Measurements from ENCODE around the gene GCH1.

Gene GCH1

DNA sequence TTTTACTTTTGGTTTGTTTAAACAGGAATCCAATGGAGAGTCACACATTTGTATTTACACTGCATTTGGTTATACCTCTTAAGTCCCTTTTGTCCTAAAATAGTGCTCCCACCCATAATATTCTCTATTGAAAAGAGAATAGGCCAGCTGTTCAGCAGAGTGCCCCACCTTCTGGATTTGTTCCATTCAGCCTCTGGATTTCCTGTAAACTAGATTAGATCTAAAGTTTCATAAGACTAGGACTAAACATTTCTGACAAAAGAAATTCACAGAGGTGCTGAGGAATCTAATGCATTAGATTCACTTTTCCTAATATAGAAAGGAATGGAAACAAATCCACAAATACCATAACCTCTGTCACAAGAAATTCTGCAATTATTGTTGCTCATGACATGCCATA lies 38.1 kb downstream of the GCH1 start:
- no peak for DNase-seq

DNA sequence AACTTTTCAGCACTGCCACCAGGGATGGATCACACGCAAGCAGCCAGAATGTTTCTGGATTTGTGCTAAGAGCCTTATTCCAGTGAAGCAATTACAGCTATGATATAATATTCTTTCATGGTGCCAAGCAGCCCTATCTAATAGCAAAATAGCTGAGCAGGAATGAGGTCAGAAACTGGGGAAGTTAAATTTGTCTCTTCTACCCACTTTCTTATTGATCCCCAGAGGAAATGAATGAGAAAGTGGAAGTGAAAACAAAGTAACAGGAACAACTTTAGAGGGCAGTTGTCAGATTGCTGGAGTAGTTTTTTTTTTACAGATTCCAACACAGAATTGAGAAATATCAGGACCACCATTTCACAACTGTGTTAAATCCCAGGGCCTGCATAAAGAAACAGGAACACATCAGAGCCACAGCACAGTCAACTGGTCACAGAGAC lies 44.8 kb downstream of the GCH1 start:
- no peak for DNase-seq

DNA sequence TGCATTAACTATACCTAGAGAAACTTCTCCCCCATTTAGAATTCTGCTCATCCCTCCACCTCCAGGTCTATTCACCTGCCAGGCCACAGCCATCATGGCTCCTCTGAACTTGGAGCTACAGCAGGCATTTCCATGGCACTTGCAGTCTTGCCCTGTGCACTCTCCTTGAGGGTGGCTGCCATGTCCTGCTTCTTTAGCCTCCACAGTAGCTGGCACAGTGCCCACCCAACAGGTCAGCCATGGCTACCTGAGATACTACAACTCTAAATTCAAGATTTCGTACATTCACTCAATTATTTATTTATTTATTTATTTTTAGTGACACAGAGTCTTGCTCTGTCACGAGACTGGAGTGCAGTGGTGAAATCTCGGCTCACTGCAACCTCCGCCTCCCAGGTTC lies 46.5 kb downstream of the GCH1 start:
- no peak for DNase-seq

DNA sequence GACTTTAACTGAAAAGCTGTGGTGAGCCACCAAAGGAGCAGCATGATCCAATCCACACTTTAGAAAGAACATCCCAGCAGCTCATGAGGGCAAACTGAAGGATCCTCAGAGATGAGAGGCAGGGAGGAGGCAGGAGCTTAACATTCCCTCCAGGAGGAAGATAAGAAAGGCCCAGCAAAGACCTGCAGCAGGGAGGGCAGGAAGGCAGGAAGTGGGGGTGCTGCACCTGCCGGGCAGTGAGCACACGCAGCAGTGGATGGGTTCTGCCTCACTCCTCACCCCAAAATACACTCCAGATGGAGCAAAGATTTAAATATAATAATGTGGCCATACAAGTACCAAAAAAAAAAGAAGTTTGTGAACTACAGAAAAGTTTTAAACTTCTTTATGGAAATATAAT lies 48.4 kb downstream of the GCH1 start:
- DNase-seq = peak; percentile 18

DNA sequence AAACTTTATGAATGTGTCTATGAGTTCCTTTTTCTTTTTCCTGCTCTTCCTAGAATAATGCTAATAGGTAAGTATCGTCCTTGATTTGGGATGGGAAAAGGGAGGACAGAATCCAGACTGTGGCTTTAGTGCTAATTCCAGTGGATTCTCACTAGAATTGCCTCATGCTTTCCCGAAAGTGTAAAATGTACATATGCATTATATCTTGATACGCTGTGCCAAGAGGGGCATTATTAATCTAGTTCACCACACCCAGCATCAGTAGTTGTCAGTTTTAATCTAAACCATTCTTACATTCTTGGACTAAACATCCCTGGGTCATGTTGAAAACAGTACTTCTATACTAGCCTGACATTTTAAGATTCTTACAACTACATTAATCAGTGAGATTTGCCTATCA lies 49.3 kb downstream of the GCH1 start:
- no peak for DNase-seq

DNA sequence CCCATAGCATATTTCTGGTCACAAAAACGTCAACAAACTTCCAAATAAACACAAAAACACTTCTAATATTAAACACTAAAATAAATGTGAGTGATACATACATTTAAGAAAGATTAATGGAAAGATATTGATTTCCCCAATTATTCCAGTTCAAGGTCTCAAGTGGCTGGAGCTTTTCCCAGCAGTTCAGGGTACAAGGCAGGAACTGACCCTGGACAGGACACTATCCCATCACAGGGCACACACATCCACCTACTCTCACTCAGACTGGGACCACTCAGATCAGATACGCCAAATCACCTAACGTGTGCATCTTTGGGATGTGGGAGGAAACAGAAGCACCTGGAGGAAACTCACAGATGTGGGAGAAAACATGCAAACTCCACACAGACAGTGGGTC lies 50.4 kb downstream of the GCH1 start:
- no peak for DNase-seq

DNA sequence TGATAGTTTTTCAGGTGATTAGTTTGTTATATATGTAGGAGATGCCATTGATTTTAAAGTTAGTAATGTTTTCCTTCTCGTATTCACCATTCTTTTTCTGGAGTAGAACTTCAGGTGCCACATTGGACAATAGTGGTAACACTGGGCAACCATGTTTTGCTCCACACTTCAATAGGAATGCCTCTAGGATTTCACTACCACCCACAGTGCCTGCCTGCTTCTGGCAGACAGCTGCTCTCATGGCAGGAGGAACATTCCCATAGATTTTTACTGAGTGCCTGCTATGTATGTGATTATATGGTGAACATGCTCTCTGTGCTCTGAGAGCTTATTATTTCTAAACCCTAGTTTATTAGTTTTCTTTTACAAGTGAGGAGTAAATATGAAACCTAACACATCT lies 53.7 kb downstream of the GCH1 start:
- DNase-seq = no peak

DNA sequence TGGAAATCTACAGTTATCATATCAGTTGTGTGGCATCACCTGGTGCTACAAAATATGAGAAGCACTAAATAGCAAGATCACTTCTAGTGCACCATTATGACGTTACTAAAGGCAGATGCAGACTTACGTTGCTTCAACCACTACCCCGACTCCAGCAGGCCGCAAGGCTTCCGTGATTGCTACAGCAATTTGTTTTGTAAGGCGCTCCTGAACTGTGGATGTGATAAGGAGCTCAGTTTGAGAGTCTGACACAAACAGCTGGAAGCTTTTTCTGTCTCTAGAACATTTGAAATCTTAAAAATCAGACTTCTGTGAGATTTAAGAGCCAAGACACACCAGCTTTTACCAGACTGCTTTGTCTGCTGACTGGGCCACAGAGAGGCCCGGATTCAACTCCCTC lies 57.0 kb downstream of the GCH1 start:
- no peak for DNase-seq

DNA sequence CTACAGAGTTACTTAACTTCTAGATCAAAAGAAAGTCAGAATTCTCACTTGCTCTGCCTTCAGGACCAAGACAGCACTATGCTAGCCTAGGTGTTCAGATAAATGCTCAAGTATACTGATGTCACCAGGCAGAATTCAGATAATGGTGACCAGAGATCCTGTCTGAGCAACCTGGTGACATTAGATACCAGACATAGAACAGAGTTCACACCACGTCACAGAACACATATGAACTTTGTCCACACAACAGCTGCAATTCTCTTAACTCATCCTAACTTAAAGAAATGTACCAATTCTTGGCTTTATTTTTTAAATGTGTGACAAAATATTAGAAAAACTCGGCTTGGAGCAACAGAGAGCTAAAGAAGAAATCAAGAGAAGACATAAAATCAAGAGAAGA lies 58.1 kb downstream of the GCH1 start:
- DNase-seq = no peak

DNA sequence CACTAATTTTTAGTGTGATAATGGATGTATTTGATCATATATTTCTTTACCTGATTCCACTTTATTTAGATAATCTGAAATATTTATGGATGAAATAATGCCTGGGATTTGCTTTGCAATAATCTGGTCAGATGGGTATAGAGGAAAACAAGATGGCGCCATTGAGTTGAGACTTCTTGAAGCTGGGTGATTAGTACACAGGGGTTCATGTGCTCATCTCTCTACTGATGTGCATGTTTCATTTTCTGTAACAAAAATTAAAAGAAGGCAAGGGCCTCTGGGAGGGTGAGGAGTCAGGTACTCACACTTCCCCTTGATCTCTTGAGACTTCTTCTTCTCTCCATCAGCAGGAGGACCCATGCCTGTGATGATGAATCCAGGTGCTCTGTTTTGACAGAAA lies 61.8 kb downstream of the GCH1 start:
- no peak for DNase-seq

DNA sequence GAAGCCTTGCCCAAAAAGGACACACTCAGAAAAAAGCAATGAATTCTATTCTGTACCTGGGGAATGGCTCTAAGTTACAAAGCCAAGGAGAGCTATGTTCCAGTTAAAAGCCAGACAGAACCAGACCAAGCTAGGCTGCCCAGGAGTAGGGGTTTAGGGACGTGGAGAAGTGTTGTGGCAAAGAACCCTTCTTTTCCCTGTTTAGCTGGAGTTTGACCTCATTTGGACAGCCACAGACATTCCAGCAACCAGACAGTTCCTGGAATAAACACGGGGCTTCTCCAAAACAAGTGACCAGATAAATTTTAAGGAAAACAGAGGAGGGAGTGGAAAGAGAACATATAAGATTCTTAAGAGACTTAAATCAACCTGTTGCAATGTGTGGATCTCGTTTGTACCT lies 62.3 kb downstream of the GCH1 start:
- no peak for DNase-seq

DNA sequence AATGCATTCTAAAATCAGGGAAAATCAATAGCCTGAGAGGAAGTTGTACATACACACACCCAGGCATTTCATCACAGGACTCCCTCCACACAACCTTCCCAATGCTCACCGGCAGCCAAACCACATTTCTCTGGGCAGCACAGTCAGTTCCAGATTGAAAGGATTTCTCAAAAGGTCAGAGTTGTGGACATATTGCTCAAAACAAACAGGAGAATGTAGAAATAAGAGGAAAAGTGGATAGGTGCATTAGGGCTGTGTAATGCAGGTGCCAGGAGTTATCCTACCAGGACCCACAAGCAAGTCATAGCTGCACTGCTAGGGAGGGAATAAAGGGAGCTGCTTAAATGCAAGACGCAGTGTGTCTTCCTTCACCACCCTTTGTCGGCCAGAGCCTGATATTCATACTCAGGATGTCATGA lies 62.9 kb downstream of the GCH1 start:
- DNase-seq = no peak

DNA sequence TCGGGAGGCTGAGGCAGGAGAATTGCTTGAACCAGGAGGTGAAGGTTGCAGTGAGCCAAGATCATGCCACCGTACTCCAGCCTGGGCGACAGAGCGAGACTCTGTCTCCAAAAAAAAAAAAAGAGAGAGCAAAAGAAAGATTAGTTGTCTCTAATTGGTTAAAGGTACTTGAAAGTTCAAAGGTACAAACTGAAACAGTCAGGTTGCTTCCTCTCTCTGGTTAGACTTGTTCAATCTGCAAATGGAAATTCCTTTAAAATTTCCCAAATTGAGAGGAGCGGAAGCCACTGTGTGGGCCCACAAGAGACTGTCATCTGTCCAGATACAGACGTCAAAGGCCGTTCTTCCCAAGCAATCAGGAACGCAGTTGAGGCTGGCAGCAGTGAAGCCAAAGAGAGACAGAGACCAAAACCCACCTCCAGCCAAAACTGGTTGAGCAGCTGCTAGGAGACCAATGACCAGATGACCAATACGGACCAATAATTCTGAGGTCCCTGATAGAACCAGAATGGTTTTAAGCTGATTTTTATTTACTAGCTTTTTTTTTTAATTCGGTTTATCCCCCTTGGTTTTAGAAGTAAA lies 63.6 kb downstream of the GCH1 start:
- no peak for DNase-seq

DNA sequence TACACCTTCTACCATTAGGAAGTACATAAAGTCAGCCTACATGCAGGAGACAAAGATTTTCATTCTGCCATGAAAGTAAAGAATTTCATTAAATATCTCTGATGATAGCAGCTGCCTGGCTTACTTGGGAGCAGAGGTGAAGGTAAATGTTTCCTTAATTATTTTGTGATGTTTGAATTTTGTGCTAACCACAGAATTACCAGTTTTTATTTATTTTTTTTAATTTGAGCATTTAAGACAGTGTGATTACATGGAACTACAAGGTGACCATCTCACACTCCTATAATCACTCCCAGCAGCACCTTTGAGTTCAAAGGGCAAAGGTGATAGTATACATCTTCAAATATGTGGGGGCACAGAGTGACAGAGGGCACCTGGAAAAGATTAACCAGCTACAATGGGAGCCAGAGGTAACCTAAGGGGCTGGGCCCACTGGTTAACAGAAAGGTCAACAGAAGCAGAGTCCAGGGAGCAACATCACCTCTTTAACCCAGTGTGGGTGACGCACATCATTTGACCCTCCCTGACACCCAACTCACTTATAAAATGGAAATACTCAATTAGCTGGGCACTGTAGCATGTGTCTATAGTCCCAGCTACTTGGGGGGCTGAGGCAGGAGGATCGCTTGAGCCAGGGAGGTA lies 65.0 kb downstream of the GCH1 start:
- no peak for DNase-seq

DNA sequence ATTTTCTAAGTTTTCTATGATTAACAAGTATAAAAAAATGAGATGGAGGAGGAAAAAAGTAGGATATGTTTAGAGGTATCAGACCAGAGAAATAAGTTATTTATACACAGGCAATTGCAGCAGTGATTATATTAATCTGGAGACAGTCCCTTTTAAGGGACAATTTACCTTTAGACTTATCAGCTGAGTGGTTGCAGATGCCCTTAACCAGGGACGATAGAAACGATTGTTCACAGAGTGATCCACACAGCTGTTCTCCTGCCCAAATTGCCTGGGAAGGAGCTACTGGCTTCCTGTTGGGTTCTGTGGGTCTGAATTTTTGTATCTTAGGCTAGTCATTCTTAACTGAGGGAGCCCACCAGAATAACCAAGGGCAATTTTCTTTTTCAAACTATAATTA lies 66.4 kb downstream of the GCH1 start:
- no peak for DNase-seq

DNA sequence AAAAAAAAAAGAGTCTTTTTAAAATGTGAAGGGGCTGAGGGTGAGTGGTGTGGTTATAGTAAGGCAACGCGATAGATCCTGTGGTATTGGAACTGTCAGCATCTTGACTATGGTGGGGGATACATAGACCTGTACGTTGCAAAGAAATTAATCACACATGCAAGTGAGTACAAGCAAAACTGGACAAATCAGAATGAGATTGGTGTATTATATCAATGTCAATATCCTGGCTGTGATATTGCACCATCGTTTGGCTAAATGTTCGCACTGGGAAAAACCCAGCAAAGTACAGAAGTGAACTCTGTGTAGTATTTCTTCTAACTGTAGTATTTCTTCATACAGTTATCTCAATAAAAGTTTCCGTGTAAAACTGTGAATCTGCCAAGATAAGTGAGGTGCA lies 67.9 kb downstream of the GCH1 start:
- no peak for DNase-seq

DNA sequence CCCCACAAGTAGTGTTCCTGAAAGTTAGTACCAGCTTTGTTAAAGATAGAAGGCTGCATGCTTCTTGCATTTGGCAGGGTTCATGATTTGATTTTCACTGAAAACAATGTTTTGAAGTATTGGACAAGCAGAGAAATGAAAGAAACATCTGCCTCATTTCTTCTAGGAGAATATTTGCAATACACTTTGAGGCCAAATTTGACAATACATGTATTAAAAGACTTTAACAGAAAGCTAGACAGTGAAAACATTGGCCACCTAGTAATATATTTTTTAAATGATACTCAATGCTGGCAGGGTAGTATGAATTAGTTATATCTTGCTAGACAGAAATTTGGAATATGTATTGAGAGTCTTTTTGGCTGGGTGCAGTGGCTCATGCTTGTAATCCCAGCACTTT lies 68.5 kb downstream of the GCH1 start:
- DNase-seq = no peak

DNA sequence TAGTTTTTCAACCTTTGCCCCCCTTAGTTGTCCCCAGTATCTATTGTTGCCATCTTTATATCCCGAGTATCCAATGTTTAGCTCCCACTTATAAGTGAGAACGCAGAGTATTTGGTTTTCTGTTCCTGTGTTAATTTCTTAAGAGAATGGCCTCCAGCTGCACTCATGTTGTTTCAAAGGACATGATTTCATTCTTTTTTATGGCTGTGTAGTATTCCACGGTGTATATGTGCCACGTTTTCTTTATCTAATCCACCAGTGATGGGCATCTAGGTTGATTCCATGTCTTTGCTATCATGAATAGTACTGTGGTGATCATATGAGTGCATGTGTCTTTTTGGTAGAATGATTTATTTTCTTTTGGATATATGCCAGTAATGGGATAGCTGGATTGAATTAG lies 72.0 kb downstream of the GCH1 start:
- no peak for DNase-seq

DNA sequence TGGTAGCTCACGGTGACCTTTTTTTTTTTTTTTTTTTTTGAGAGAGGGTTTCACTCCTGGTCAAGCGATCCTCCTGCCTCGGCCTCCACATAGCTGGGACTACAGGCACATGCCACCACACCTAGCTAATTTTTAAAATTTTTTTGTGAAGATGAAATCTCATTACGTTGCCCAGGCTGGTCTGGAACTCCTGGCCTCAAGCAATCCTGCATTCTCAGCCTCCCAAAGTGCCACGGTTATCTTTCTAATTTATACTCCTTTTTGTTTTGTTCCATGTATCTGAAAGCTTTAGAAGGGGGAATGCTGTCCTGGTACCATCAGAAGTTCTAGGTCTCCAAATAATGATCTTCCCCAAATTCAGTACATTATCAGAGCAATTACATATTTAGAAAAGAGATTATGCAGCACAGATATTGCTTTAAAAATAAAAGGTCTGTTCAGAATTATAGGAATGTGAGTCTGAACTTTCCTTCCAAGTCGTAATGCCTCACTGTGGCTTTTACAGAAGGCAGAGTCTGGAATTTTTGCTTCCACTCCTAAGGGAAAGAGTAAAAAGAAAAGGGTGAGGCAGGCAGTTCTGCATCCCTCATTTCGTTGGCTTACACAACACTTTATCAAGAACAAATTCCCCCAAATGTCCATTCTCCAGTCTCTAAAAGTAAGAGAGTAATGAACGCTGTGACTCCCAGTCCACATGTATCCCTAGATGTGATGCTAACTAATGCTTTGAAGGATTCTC lies 73.0 kb downstream of the GCH1 start:
- no peak for DNase-seq

DNA sequence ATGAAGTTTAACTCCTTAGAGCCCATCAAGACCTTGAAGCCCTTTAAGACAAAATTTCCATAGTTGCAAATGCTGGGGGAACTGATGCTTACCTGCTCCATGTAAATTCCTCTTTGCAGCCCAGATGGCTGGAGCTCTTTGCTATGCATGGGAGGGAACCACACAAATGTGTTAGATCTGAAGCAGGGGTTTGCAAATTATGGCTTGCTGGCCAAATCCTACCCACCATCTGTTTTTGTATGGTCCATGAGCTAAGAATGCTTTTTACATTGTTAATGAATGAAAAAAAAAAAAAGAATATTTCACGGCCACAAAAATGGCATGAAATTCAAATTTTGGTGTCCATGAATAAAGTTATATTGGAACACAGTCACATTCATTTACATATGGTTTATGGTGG lies 74.6 kb downstream of the GCH1 start:
- no peak for DNase-seq

DNA sequence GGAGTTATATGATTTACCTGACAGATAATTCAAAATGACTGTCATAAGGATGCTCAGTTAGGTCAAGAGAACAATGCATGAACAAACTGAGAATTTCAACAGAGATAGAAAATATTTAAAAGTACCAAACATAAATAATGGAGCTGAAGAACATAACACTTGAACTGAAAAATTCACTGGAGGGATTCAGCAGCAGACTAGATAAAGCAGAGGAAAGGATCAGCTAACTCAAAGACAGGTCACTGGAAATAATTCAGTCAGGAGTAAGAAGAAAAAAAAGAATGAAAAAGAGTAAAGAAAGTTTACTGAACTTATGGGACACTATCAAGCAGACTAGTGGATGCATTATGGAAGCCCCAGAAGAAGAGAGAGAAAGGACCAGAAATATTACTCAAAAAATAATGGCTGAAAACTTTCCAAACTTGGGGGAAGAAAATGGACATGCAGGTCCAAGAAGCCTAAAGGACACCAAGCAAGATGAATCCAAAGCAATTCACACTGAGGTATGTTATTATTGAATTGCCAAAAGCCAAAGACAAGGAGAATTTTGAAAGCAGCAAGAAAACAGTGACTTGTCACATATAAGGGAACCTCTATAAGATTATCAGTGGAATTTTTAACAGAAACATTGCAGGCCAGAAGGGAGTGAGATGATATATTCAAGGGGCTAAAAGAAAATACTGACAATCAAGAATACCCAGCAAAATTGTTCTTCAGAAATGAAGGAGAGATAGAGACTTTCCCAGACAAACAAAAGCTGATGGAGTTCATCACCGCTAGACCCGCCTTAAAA lies 78.7 kb downstream of the GCH1 start:
- DNase-seq = no peak

DNA sequence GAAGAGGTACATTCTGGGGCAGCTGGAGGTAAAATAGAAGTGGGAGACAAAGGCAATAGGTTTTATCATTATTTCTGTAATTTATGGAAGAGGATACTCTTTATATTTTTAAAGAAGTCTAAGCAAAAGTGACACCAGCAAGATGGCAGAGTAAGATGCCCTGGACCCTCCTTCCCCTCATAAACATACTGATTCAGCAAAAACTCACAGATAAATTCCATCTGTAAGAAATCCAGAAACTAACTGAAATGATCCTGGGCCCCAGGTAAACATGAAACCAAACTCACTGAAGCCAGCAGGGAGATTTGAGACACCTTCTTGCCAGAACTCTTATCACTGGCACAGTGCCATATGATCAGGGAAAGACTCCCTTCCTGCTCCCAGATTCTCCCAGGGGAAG lies 79.9 kb downstream of the GCH1 start:
- DNase-seq = no peak

DNA sequence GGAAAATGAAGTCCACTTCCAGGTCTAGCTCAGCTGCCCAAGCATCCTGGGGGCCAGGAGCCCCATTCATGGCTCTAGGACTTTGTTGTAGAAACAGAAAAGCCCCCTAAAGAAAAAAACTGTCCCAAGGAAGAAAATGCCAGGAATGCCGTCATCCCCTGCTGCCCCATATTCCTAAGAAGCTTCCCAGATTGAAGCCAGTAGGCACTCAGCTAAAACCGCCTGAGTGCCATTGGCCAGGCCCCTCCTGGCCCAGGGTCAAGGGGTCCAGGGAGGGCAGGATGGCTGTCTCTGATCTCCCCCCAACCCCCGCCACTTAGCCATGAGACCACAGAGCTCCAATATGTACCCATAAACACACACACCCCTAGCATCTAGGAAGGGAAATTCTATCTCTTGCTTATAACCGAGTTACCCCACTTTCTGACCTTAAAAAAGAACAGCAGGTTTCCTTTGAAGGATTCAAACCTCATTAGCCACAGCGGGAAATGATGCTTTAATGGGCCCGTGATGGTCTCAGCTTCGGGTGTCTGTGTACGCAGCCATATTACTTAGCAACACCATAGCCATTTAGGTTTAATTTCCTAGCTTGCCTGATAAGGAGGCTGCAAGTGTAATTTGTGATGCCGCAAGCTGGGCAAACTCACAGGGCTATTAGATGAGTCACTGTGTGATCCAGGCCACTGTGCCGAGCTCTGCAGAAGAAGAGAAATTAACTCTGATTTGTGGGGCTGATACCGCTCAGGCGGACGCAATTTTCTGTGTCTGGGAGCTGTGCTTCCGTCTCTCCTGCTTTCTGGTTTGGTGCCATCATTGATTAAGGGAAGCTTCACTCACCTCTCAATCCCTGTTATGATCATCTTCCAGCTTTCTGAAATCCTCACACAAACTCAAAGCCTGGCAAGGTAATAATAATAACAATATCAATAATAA lies 84.2 kb downstream of the GCH1 start:
- no peak for DNase-seq

Data from CD4-positive, alpha-beta T cell treated with Interleukin-17A for 4 hours (primary cell).